OCI-LY7 (cell line): ENCODE data around the gene B3GALT6.

Experiments used
- EZH2phosphoT487 ChIP-seq: fragments of 200-600 bp; sonication (generic); IDR thresholded peaks from 2 replicates; pipeline ENCODE4 v1.6.1; 2018; ENCODE audit warnings: low read depth, borderline replicate concordance, mild to moderate bottlenecking, mixed run types, antibody characterized with exemption, low read length, moderate library complexity, mixed read lengths
- TF ChIP-seq, protein P1 (sequence below): fragments of 200-600 bp; sonication (generic); conservative IDR thresholded peaks from 2 replicates; pipeline ENCODE4 v1.5.1; 2014; ENCODE audit warnings: mild to moderate bottlenecking, antibody characterized with exemption, low read length, moderate library complexity, mixed read lengths

DNA sequence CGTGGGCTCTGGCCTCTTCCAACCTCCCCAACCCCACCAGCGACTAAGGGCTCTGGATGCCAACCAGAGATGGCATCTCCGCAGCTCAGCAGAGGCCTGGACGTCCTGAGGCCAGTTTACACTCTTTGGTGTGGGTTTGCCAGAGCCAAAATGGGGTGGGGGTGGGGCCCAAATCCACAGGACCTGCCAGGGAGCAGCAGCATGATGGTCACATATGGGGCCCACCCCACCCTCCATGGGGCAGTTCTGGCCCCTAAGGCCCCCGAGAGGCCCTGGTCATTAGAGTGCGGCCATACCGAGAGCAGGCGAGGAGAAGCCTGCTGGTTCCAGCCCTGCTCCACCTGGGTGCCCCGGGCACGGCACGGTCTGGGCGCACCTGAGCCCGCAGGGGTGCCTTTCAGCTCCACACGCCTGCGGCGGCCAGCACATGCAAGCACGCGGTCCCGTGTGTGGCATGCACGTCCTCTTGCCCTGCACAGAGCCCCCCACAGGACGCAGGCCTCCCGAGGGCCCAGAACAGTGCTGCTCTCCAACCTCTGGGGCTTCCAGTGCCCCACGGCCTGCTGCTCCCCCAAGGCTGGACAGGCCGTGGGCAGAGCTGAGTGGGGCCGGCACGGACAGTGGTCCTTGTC is 9.7 kb downstream of the B3GALT6 start:
- TF ChIP-seq, protein P1, sequence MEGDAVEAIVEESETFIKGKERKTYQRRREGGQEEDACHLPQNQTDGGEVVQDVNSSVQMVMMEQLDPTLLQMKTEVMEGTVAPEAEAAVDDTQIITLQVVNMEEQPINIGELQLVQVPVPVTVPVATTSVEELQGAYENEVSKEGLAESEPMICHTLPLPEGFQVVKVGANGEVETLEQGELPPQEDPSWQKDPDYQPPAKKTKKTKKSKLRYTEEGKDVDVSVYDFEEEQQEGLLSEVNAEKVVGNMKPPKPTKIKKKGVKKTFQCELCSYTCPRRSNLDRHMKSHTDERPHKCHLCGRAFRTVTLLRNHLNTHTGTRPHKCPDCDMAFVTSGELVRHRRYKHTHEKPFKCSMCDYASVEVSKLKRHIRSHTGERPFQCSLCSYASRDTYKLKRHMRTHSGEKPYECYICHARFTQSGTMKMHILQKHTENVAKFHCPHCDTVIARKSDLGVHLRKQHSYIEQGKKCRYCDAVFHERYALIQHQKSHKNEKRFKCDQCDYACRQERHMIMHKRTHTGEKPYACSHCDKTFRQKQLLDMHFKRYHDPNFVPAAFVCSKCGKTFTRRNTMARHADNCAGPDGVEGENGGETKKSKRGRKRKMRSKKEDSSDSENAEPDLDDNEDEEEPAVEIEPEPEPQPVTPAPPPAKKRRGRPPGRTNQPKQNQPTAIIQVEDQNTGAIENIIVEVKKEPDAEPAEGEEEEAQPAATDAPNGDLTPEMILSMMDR, result no peak
- TF ChIP-seq EZH2phosphoT487, result no peak
